Cardiac muscle cell (in vitro differentiated cells and primary cell): ENCODE results near the gene TRIM4. TPM values are rescaled to one million over a fixed set of nuclear protein-coding genes. Genes with fewer than 3 reads are reported as not detected.

Source experiments
- DNase-seq, 2 donors: peaks; one replicate each; pipeline versions ENCODE4 v3.0.0 to v3.0.0-alpha.2; 2010 to 2017; ENCODE audit warnings: low read depth in 1 of 2, low spot score in 1 of 2
- H3K27ac ChIP-seq: fragments of 200-600 bp; sonication (generic); 2 replicates; pipeline ENCODE4 v1.5.1; 2016
- H3K27me3 ChIP-seq: fragments of 200-600 bp; sonication (generic); 2 replicates; pipeline ENCODE4 v1.6.0; 2016; ENCODE audit warnings: control low read depth
- H3K36me3 ChIP-seq: fragments of 200-600 bp; sonication (generic); 2 replicates; pipeline ENCODE4 v1.5.1; 2016; ENCODE audit warnings: control low read depth
- H3K4me1 ChIP-seq: fragments of 200-600 bp; sonication (generic); 2 replicates; pipeline ENCODE4 v1.8.1; 2017; ENCODE audit warnings: low read depth, mild to moderate bottlenecking, mixed run types
- H3K4me3 ChIP-seq: fragments of 200-600 bp; sonication (generic); 2 replicates; pipeline ENCODE4 v1.5.1; 2016; ENCODE audit warnings: mild to moderate bottlenecking
- H3K9me3 ChIP-seq: fragments of 200-600 bp; sonication (generic); 2 replicates; pipeline ENCODE4 v1.5.1; 2017; ENCODE audit warnings: low read depth, mild to moderate bottlenecking, control low read depth
- polyA plus RNA-seq: library from polyadenylated mRNA; unstranded; fragments of >200 nt; fragmentation: Nextera tagmentation; extraction: Ambion mirVana; gene quantifications from 2 replicates; pipeline ENCODE4 v1.2.1, GENCODE V29; 2016
- total RNA-seq: library from RNA; depleted of rRNA; stranded (reverse); fragments of >200 nt; gene quantifications from 2 replicates; pipeline ENCODE4 v1.2.3, GENCODE V29; 2016
- TF ChIP-seq, protein P1 (sequence below): IDR thresholded peaks from 2 replicates; pipeline ENCODE4 v1.5.1; 2012; ENCODE audit warnings: low read depth, mild to moderate bottlenecking, low read length

TRIM4 gene
- total and polyA plus RNA-seq, 2 experiments from 2014 or later: 4.0 to 6.0 TPM

DNA sequence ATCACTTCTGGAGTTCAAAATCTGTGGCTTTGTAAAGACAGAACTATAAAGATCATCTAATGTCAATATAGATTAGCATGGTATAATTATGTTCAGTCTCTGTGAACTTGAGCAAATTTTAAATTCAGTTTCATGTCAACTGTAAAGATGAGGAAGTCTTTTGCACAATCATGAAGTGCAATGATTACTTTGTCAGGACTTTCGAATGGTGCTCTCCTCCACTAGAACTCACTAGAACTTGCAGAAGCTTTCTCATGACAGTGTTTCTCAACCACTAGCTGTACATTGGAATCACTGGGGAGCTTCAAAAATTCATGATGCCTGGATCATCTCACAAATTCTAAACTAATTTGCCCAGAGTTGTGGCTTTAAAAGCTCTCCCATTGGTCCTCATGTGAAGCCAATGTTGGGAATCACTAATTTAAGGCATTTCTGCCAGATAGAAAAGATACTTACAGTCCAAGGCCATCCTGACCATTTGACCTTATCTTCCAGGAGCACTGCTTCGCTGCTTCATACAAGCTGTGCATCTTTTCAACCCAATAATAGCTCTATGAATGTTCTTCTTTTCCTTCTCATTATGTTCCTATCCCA, 55.4 kb downstream of the TRIM4 start:
- no peaks in the 10 kb centered on the region for H3K27me3 ChIP-seq
- H3K27ac ChIP-seq: no peak overlapping the region
- H3K36me3 ChIP-seq: no peaks in the 10 kb centered on the region
- no peaks in the 10 kb centered on the region for H3K4me1 ChIP-seq
- no peaks in the 10 kb centered on the region for H3K9me3 ChIP-seq
- no peak overlapping the region for H3K4me3 ChIP-seq
- DNase-seq: no peak
- TF ChIP-seq, protein P1, sequence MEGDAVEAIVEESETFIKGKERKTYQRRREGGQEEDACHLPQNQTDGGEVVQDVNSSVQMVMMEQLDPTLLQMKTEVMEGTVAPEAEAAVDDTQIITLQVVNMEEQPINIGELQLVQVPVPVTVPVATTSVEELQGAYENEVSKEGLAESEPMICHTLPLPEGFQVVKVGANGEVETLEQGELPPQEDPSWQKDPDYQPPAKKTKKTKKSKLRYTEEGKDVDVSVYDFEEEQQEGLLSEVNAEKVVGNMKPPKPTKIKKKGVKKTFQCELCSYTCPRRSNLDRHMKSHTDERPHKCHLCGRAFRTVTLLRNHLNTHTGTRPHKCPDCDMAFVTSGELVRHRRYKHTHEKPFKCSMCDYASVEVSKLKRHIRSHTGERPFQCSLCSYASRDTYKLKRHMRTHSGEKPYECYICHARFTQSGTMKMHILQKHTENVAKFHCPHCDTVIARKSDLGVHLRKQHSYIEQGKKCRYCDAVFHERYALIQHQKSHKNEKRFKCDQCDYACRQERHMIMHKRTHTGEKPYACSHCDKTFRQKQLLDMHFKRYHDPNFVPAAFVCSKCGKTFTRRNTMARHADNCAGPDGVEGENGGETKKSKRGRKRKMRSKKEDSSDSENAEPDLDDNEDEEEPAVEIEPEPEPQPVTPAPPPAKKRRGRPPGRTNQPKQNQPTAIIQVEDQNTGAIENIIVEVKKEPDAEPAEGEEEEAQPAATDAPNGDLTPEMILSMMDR: no peak

DNA sequence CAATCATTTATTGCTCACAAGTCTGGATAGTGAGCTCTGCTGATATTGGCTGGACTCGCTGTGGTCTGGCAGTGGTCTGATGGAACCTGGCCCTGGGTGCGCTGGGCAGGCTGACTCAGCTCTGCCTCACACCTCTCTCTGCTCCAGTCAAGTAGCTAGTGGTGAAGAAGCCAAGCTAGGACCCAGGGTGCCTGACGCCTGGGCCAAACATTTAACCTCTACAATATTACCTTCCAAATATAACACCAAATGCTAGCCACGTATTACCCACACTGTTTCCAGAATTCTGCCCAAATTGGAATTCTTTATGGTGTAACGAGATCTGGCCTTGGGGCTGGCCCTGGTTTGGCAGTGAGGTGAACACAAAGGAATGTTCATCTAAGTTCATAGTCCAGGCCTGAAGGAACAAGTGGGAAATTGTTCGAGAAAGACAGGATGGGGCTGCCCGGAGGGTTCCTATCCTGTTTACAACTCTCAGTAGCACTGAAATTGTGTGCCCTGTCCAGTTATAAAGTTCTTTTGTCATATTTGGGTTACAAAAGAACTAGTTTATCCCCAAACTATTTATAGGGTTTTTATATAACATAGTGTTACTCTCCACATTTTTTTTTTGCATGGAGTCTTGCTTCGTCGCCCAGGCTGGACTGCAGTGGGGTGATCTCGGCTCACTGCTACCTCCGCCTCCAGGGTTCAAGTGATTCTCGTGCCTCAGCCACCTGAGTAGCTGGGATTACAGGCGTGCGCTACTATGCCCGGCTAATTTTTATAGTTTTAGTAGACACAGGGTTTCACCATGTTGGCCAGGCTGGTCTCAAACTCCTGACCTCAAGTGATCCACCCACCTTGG, 58.8 kb downstream of the TRIM4 start:
- no peak overlapping the region for H3K4me3 ChIP-seq
- no peak overlapping the region for H3K27ac ChIP-seq
- H3K36me3 ChIP-seq: no peaks in the 10 kb centered on the region
- H3K27me3 ChIP-seq: no peaks in the 10 kb centered on the region
- H3K4me1 ChIP-seq: no peaks in the 10 kb centered on the region
- TF ChIP-seq, protein P1: no peak
- no peaks in the 10 kb centered on the region for H3K9me3 ChIP-seq
- peak in 1 of 2 donors; percentile 46 for DNase-seq

DNA sequence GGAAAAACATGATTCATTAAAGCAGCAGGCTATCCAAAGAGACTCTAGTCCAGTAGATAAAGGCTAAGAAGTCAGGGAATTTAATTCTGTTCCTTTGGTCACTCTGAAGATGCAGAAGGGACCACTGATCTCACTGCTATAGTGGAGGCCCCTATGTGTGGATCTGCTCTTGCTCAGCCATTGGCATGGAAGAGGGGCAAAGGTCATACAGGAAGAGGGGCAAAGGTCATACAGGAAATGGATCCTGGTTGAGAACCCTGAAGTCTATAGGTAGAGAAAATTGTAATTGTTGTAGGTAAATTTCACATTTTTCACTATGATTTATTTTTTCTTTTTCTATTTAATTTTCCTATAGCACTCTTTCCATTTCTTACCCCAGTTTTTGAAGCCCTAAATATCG, 64.1 kb downstream of the TRIM4 start:
- H3K9me3 ChIP-seq: no peaks in the 10 kb centered on the region
- no peak overlapping the region for H3K27ac ChIP-seq
- H3K4me3 ChIP-seq: no peak overlapping the region
- TF ChIP-seq, protein P1: no peak
- H3K27me3 ChIP-seq: no peaks in the 10 kb centered on the region
- no peaks in the 10 kb centered on the region for H3K36me3 ChIP-seq
- DNase-seq: no peak
- H3K4me1 ChIP-seq: no peaks in the 10 kb centered on the region

DNA sequence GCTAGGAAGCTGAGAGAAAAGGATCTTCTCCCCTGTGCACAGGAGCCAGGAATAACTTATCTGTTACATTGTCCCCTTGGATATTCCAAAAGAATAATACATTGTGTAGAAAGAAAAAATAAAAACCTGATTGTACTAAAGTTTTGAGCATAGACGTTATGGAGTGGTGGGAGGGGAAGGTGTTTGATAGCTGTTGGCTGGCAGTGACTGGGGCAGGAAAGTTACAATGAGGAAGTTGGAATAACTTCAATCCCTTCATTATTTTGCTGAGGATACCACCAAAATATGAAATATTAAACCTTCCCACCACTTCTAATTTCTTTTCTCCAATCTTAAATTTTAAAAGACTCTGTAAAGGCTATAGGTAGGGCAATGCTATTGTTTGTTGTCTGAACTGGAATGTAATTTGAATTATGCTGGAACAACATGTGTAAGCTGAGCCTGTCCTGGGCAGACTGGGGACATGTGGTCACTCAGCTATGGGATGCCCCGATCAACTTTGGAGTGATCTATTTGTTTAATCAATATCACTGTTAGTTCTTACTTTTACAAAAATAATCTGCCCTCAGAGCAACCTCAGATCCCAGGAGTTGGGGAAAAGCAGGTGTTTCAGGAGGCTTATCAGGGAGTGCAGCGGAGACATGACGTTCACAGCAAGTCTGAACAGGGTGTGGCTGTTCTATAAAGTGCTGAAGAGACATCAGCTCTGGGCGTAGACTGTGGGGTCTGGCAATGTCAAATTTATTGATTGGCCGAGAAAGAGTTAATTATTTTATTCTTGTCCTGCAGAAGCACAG, 70.7 kb downstream of the TRIM4 start:
- TF ChIP-seq, protein P1: no peak
- H3K4me1 ChIP-seq: no peaks in the 10 kb centered on the region
- H3K4me3 ChIP-seq: no peak overlapping the region

DNA sequence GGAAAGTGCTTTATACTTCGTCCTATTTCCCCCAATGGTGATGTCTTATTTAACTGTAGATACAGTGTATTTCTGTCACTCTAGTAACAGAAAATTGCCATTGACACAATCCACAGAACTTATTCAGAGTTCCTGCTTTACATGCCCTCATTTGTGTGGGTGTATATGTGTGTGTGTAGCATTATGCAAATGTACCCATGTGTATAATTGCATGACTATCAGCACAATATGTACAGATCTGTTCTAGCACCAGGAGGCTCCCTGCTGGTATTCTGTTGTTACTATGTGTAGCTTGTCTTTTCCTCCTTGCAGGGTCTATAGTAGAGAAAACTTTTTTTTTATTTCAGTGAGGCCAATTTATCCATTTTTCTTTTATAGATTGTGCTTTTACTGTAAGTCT, 75.0 kb downstream of the TRIM4 start:
- DNase-seq: no peak
- Histone ChIP-seq H3K36me3 (no peaks in the 10 kb centered on the region), H3K9me3 (no peaks in the 10 kb centered on the region), H3K4me1 (no peaks in the 10 kb centered on the region), H3K27ac (no peak overlapping the region), H3K27me3 (no peaks in the 10 kb centered on the region), H3K4me3 (no peak overlapping the region)
- TF ChIP-seq, protein P1: no peak

More for the DNA sequence above, 70.7 kb downstream of the TRIM4 start:
- Histone ChIP-seq H3K27ac (no peak overlapping the region), H3K9me3 (no peaks in the 10 kb centered on the region), H3K27me3 (no peaks in the 10 kb centered on the region), H3K36me3 (no peaks in the 10 kb centered on the region)
- DNase-seq: no peak
